Measurements from ENCODE around the gene RALGAPA2.
A peak's percentile ranks its signal among the peaks of the same experiment; 100 is the strongest.

The RALGAPA2 gene

GRCh38 chr20:20627471-20627870 is 85.0 kb downstream of the RALGAPA2 start:
- DNase-seq, result no peak

GRCh38 chr20:20624914-20625313 is 87.5 kb downstream of the RALGAPA2 start:
- no peak for DNase-seq

DNA sequence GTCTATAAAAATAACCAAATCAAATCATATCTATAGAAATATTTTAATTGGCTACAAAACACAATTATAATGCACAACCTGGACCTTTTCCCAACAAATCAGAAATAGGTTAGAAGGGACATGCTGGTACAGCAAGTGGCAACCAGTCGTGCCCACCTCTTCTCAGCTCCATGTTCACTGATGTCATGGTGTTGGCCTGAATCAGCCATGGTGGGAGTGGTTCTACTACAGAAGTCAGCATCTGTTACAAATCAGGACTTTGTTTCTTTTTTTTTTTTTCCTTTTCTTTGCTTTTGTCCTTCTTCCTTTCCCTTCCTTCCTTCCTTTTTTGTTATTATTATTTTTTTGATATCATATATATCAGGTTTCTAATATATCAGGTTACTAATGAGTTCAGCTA is 91.2 kb downstream of the RALGAPA2 start:
- no peak for DNase-seq

DNA sequence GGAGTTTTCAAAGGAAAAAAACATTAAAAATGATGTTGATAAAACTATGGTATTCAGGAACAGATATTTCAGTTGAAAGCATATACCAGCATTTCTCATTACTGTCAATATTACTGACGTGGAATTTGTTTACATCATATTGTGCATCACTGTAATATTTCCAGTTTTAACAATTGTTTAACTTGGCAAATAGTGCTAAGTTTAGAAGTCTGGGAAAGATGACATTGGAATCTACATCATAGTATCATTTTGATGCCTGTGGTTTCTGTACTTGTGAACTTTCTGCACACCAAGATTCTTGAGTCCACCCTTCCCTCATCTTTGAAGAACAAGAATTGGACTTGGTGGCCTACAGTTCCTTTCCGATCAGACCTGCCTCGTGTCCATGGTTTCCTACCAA is 98.1 kb downstream of the RALGAPA2 start:
- no peak for DNase-seq

- DNase-seq, result no peak
Measured at GRCh38 chr20:20612251-20612650, 100.2 kb downstream of the RALGAPA2 start.

GRCh38 chr20:20611167-20611566 is 101.3 kb downstream of the RALGAPA2 start:
- no peak for DNase-seq

- no peak for DNase-seq
Measured at GRCh38 chr20:20609522-20609921, 102.9 kb downstream of the RALGAPA2 start.

- DNase-seq, result no peak
Measured at GRCh38 chr20:20608641-20609040, 103.8 kb downstream of the RALGAPA2 start.

GRCh38 chr20:20608041-20608440 is 104.4 kb downstream of the RALGAPA2 start:
- no peak for DNase-seq

- DNase-seq, result no peak
Measured at GRCh38 chr20:20606881-20607280, 105.6 kb downstream of the RALGAPA2 start.

DNA sequence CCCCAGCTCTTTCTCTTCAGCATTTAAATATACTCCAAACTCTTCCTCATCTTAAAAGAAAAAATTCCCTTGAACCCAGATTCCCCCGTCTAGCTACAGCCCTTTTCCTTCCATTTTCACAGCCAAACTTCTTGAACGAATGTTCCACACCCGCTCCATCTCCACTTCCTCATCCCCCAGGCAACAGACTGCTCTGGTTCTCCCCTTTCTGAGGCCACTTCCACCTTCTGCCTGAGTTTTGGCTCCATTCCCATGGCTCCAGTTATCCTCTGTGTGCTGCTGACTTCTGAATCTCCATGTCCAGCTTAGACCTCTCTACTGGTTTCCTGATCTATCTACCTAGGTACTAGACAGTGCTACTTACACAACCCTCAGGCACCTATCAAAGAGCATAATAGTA is 106.4 kb downstream of the RALGAPA2 start:
- DNase-seq, result no peak

GRCh38 chr20:20604907-20605306 is 107.5 kb downstream of the RALGAPA2 start:
- DNase-seq, result no peak

- DNase-seq, result no peak
Measured at GRCh38 chr20:20604357-20604756, 108.1 kb downstream of the RALGAPA2 start.

- DNase-seq, result no peak
Measured at GRCh38 chr20:20603339-20603990, 109.0 kb downstream of the RALGAPA2 start.

GRCh38 chr20:20597966-20598365 is 114.5 kb downstream of the RALGAPA2 start:
- DNase-seq, result no peak

DNA sequence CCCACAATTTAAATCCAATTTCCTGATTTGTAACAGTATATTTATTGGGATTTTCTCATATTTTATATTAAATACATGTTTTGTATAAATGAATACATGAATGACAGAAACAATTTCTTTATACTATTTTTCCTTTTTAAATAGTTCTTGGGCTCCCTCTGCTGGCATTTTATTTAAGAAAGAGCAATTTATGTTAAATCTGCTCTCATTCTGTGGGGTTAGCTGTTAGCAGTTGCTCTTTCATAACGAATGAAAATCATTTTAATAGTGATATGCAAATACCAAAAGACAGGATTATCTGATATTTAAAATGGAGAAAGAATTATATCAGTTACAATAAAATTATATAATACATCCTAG is 118.3 kb downstream of the RALGAPA2 start:
- no peak for DNase-seq

GRCh38 chr20:20593447-20594170 is 118.8 kb downstream of the RALGAPA2 start:
- peak; percentile 36 for DNase-seq

DNA sequence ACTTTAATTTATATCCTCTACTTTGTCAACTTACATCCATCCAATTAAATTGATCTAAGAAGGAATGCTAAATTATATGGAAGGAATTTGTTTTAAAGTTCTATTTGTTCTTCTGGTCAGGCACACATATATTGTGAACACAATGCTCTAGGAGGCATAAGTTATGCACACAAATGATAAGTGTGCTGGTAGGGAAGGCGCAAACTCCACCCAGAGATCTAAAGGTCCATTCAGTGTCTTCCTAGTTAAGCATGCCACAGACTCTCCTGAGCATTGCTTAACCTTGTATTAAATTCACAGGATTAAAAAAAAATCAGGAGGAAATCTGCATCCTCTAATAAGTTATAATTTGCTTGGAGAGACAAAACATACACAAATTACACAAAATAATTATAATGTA is 127.3 kb downstream of the RALGAPA2 start:
- DNase-seq, result no peak

GRCh38 chr20:20582734-20583133 is 129.7 kb downstream of the RALGAPA2 start:
- no peak for DNase-seq

DNA sequence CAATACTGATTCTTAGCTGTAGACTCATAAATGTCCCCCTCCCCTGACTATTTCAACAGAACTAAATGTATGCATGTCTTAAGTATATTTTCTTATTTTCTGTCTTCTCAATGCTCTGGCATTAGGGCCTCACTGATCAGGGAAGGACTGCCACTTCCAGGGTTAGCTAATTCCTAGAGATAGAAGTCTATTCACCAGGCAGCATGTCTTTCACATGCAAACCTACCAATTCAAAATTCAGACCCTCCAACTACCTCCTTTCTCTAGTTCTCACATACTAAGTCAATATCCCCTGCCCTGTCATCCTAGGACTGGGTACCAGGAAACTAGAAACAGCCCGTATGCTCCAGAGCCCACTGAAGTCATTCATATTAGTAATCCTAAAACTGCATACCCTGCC is 132.3 kb downstream of the RALGAPA2 start:
- no peak for DNase-seq

DNA sequence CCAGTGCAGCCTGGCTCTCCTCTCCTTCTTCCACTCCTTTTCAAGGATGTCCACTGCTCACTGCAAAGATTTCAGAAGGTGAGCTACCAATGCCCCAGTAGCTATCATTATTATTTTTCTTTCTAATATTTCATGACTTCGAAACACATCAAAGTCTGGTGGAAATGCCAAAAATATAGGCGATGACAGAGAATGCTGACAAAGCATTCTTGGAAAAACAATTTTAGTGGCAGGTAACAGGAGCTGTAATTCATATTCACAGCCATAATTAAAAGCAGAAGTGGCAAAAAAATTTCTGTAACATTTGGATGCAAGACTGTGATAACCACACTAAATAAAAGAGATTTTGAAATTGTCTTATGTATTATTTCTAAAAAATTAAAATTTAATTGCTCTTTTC is 133.6 kb downstream of the RALGAPA2 start:
- no peak for DNase-seq

- no peak for DNase-seq
Measured at GRCh38 chr20:20573797-20574196, 138.6 kb downstream of the RALGAPA2 start.

DNA sequence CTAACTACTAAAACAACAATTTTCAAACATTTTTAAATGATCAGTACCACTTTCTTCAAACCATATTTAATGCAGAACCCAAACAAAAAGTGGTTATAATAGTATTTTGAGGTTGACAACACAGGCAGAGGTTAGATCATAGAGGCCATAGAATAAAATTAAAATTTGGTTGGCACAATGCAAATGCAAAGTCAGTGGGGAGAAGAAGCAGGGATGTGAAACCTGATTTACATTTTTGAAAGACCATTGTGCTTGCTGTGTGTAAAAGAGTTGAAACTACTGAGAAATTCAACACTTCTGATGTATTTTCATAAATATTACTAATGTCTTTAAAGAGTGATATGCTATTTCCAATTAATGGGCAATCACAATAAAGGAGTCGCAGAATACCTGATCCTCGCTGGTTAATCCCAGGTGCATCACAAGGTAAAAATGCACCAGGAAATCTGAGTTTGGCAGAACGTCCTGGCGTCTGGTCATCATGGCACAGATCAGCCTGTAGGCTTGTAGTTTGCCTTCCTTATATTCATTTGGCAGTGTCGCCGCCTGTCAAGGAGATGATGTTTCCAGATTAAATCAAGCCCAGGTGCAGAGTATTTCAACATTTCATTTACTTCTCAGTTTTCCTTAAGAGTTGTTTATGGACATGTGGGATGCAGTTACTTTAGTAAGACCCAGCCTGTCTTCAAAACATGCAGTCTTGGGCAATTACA is 141.2 kb downstream of the RALGAPA2 start:
- DNase-seq, result no peak

DNA sequence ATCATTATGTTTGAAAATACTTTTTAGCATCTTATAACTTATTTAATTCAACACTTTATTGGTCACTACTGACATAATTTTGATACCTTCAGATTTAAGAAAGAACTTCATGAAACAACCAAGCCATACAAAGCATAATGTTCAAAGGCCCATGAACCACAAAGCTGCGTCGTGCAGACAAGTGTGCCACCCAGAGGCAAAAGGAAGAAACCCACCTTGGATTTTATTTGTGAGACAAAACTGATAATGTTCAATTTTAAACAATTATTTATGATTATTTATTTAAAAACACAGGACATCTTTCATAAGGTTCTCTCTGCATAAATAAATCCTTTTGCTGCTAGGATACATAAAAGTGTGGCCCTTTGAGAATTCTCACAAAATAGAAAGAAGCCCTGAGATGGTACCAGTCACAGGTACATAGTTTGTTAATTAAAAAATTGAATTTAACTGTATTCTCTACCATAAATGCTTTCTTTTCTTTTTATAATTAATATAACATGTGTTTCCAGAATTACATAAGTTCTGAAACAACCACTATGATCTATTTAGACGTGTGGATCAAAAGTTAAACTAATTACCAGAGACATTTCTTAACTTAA is 143.7 kb downstream of the RALGAPA2 start:
- DNase-seq, result no peak

Measured in 8988T (cell line).